NCI-H187 (cell line): ENCODE results near the gene AFAP1L2.

Experiments
- DNase-seq, 2 experiments: peaks; one replicate each; lab custom pipeline; 2025; lab: John Stamatoyannopoulos, UW

AFAP1L2 gene

DNA sequence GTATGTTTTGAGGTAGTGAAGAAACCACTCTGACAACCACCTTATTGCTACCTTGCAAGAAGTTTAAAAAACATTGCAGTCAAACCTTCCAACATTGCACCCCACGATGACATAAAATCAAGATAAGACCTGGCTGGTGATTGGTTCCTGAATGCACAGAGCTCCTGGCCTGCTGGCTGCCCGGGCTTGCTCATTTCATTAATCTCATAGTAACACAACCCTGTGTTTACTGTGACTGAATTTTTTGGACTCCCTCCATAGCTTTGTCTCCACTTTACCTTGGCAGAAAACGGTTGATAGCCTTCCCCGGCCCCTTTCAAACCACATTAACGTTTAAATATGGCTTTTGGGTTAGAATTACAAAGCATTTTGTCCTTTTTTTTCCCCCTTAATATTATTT is 137.8 kb downstream of the AFAP1L2 start:
- no peak for DNase-seq

DNA sequence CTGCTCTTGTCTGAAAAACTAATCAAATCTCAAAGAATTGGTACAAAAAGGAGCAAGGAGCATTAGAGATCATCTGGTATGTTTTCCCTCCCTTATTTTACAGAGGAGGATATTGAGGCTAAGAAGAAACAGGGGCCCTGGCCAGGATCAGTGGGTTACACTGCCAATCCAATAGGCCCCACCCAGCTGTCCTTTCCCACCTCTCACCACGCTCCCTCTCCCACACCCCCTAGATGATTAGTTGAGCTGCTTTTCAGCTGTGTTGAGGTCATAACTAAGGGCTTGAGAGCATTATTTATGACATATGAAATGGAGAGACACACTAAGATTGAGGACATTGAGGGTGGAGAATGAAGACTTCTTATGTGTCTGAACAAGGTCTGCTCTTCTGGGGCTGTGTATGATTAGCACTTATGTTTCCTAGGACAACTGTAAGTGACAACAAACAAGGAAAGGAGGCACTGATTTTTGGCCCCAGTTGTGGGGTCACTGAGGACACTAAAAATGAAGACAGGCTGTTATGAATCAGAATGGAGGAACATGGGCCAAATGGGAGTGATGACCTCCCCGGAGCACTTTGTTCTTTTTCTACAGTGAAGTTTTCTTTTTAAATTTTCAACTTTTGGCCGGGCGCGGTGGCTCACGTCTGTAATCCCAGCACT is 138.8 kb downstream of the AFAP1L2 start:
- DNase-seq: no peak

DNA sequence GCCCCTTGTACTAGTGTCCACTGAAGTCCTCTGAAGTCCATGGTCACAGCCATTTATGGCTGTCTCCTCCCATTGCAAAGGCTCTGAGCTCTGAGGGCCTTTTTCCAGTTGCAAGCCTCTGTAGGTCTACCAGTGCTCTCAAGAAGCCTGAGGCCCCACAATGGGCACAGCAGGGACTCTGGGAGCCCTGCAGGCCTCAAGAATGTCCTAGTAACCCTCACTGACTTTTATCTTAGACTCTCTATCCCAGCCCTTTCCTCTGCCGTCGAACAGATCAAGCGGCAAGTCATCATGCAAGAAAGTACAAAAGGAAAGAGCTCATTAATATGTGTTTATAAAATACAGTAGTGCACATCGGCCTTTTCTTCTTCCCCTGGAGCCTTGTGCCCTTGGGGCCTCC is 141.8 kb downstream of the AFAP1L2 start:
- no peak for DNase-seq

DNA sequence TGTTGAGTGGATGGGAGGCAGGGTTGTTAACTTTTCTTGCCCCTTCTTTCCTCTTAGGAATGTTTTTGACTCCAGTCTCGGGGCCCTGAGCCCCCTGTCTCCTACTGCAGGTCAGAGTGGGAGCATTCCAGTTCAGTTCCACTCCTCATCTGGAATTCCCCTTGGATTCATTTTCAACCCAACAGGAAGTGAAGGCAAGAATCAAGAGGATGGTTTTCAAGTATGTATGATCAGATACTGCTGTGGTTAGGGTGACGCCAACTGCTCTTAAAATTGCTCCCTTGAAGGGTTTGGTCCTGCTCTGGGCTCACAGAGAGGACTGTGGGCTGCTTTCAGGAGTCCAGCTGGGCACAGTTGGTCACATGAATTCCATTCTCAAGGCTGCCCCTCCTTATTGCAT is 143.2 kb downstream of the AFAP1L2 start:
- DNase-seq: no peak

DNA sequence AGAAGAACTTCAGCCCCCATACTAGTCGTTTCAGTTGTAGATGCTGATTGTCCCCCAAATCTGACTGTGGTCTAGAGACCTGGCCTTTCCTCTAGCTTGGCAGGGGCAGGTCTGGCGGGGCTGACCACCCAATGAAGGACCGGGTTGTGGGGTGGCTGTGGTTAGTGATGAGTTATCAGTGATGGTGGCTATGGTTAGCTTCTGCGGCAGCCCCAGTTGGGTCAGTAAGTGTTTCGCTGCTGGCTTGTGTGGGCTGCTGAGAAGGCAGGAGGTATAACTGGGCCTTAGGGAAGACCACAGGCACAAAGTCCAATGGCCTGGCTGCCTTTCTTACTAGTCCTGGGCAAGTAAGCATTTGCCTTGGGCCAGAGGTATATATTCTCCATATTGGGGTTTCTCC is 143.9 kb downstream of the AFAP1L2 start:
- DNase-seq: no peak

DNA sequence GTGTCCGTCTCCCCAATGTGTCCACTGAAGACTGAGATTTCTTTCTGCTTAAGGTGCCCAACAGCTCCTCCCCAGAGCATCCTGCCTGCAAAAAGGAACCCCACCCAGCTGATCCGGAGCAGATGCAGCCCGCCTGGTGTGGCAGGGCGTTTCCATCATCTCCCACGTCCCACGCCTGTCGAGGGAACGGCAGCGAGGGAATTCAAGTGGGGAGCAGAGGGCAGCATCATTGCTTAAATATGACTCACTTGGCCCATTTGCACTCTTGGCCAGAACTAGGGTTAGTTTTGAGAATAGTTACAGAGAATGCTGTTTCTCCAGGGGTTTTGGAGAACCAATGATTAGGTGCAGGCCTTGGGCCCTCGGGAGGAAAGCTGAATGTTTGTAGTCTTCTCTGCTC is 144.5 kb downstream of the AFAP1L2 start:
- DNase-seq: no peak

DNA sequence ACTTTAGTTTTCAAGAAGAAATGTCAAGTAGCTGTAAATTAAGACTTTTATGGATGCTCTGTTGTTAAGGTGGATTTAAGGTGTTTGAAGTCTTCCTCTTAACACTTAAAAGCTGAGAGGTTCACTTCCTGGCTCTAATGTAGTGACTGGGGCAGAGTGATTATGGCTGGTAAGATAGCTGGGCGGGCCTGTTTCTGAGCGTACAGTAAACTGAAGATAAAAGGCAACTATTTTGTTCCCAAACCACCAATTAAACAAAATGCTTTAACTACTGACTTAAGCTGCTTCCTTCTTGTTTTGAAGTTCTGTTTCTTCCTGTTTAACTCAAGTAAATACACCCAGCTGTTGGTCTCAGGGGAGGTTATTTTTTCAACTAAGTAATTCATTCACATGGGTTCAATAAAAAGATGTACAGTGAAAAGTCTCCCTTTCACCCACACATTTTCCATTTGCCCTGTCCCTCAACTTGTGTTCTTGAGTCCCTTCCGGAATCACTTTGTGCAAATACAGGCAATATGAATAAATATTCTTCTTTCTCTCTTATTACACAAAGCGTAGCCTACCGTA is 145.9 kb downstream of the AFAP1L2 start:
- DNase-seq: no peak

DNA sequence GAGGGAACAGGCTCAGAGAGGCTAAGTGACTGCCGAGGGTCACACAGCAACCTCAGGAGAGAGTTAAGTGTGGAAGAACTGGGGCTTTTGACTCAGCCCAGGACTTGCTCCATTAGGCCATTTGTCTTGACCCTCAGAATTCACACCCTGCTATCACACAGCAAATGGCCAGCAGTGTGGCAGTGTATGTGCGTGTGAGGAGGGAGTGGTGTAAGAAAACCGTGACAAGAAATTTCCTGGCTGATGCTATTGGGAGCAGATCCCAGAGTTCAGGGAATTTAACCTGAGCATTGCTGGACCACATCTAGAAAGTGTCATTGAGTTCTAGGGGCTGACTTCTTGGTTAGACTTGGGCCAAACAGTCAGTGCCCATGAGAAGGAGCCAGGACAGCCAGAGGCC is 146.8 kb downstream of the AFAP1L2 start:
- no peak for DNase-seq

DNA sequence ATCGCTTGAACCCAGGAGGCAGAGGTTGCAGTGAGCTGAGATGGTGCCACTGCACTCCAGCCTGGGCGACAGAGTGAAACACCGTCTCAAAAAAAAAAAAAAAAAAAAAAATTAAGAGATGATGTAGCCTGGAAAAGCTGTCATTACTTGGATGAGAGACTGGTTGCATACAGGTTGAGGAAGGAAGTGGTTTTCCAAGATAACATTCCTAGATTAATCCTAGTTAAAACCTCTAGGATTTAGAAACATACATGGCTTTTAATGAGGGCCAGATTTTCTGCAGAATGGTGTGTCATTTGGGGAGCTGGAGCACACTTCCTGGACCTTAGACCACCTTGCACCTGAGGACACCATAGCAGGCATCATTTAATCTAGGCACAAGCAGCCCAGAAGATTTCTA is 147.5 kb downstream of the AFAP1L2 start:
- no peak for DNase-seq

DNA sequence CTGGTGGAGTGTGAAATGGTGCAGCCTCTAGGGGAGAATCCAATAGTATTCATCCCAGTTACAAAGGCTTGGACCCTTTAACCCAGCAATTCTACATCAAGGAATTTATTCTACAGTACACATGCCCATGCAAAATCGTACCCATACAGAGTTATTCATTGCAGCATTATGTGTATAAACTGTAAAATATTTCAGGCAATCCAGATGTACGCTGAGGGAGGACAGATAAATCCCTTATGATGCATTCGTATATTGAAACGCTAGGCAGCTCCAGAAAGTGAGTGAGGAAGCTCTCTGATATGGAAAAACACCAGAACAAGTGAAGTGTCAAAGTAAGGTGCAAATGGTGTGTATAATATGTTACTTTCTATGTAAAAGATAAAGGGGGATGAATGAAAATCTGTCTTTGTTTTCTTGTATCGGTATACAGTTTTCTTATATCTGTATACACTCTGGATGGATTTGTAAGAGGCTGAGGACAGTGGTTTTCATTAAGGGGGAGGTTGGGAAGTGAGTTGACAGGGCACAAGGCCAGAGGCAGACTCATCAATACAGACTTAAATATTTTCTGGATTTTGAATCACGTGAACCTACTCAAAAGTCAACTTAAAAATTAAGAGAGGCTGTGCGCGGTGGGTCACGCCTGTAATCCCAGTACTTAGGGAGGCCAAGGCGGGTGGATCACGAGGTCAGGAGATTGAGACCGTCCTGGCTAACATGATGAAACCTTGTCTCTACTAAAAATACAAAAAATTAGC is 148.1 kb downstream of the AFAP1L2 start:
- no peak for DNase-seq

DNA sequence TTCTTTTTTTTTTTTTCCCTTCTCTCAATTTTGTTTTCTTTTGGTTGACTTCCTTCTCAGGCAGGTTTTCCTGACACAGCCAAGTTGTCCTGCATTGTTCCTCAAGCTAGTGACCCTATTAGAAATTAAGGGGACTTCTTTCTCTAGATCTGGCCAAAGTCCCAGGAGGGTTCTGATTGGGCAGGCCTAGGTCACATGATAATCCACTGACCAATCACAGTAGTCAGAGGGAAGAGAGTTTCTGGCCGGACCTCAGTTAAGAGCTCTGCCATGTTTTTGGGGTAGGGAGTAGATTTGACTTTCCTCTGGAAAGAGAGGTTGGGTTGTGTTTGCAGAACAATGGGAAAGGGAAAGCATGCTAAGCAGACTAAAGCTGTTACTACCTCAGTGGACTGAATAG is 149.1 kb downstream of the AFAP1L2 start:
- DNase-seq: no peak

DNA sequence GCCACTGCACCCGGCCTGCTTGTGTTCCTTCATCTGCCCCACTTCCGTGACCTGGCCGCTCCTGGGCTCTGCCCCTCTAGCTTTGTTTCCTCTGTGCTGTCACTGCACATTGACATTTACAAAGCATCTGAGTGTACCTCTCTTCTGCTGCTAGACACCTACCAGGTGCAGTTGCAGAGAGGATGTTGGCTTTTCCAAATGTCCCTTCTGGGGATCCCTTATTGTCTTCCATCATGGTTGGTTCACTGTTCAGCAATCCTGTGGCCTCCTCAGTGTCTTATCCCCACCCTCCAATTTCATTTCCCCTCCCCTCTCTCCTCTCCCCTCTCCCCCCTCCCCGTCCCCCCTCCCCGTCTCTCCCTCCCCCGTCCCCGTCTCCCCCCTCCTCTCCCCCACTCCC is 151.4 kb downstream of the AFAP1L2 start:
- no peak for DNase-seq

DNA sequence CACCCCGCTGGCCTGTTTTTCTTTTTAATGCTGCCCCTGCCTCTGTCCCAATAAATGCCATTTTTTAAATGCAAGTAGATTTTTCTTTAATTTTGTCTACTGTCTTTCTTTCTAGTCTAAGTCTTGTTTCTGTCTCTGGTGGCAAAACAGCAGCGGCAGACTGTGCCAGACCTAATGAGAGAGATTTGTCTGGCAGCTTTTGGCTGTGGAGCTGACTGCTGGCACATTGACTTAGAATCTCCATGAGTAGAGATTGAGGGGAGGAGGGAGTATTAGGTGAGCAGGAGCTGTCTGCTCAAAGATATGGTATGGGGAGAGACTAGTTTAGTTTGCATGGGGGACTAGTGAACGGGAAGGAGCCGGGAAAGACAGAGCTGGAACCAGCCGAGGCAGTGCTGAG is 152.2 kb downstream of the AFAP1L2 start:
- no peak for DNase-seq

DNA sequence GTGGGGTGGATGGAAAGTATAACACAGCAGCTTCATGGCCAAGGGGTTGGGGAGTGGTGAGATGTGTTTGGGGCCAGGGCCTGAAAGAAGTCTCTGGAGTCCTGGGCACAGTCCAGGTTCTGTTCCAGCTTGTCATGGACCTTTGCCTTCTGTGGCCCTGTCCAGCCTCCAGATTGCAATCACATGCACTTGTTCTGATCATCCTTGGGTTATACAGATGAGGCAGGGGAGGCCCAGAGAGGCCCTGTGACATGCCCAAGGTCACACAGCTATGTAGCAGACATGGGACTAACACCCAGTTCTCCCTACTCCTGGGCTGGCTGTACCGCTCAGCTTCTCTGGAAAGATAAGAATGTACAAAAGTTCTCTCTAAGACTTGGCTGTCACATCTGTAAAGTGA is 153.6 kb downstream of the AFAP1L2 start:
- no peak for DNase-seq

DNA sequence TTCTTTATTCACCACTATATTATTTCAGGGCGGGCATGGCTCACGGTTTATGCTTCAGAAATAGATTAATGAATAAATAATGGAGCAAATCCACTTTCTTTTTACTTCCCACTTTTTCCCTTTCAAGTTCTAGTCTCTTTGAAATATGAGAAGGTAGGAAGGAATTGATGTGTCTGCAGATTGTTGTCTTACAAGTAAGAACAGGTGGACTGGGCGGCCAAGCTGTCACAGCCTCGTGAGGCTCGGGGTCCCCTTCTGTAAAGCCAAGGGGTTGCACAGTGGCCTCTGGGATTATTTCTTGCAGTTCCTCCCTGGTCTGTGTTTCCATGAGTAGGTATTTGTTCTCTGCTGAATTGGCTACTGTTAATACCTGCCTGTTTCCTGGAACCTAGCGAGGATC is 154.1 kb downstream of the AFAP1L2 start:
- DNase-seq: no peak

DNA sequence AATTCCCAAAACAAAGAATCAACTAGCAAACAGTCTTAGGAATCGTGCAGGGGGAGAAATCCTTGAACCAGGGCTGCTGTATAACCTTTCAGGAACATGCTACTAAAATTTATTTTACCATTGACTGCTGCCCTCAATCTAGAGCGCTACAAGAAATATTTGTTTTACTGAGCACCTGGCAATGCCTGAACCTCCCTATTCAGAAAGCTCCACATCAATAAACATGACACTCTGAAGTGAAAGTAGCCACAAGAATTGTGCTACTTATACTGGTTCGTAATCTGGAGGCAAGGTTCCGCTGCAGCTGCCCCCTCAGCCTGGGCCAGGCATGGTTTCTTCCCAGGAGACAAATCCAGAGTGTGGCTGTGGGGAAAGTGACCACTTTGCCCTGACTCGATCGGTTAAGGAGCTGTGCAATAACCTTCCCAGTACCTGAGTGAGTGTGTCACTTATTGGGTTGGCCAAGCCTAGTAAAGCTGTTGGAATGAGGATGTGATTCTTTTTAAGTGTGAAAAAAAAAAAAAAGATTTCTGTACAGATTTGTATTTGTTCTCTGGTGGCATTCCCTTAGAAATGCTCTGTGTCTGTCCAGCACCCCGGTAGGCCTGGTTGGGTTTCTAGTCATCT is 157.5 kb downstream of the AFAP1L2 start:
- DNase-seq: no peak

DNA sequence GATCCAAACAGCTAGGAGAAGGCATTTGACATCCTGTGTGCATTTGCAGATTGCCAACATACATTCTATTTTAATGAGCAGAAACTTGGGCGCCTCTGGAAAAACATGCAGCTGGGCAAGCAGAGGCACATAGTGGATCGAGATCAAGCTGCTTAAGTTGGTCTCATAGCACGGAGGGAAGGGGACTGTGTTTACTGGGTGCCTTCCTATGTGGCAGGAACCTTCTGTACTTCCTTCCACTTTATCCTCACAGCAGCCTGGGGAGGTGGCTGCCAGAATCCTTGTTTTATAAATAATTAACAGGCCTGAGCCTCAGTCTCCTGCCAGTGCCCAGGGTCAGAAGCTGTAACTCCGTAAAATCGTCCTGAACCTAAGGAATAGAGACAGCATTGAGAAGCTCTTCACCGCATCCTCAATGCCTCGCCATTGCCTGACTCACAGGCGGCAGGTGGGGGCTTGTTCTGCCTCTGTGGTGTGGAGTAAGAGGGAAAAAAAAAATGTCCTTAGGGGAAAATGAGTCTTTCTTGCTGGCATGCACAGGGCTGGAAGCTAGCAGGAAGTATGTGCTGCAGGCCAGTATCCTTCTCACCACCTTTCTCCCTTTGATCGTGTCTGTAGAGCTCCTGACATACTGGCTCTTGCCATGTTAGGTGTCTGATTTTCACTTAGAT is 159.0 kb downstream of the AFAP1L2 start:
- no peak for DNase-seq
